AG09309 (cell line): Measurements from ENCODE around the gene SLC27A1.

Experiments used
- DNase-seq: peaks from one replicate; pipeline ENCODE4 v3.0.0-alpha.2; 2010; ENCODE audit warnings: low read depth
- H3K4me3 ChIP-seq: 2 replicates; pipeline ENCODE4 v1.5.1; 2011; ENCODE audit warnings: mild to moderate bottlenecking, low read depth, low read length, moderate library complexity; ENCODE audit not compliant: control insufficient read depth
- TF ChIP-seq, protein P1 (sequence below): IDR thresholded peaks from 2 replicates; pipeline ENCODE4 v1.5.1; 2011; ENCODE audit warnings: mild to moderate bottlenecking, low read depth, low read length, inconsistent platforms; ENCODE audit not compliant: insufficient read depth, control insufficient read depth; ENCODE audit errors: missing control alignments

SLC27A1 gene

GRCh38 chr19:17448131-17448967 is 22.0 kb upstream of the SLC27A1 start, which contains the start of gene TMEM221:
Gene TMEM221, minus strand, starts transcription at chr19:17448668. Its CDS starts 206 bp downstream, at chr19:17448462.
- TF ChIP-seq, protein P1, sequence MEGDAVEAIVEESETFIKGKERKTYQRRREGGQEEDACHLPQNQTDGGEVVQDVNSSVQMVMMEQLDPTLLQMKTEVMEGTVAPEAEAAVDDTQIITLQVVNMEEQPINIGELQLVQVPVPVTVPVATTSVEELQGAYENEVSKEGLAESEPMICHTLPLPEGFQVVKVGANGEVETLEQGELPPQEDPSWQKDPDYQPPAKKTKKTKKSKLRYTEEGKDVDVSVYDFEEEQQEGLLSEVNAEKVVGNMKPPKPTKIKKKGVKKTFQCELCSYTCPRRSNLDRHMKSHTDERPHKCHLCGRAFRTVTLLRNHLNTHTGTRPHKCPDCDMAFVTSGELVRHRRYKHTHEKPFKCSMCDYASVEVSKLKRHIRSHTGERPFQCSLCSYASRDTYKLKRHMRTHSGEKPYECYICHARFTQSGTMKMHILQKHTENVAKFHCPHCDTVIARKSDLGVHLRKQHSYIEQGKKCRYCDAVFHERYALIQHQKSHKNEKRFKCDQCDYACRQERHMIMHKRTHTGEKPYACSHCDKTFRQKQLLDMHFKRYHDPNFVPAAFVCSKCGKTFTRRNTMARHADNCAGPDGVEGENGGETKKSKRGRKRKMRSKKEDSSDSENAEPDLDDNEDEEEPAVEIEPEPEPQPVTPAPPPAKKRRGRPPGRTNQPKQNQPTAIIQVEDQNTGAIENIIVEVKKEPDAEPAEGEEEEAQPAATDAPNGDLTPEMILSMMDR, result peak; percentile 57
- H3K4me3 ChIP-seq, result peak within 1 kb of the TSS; percentile 41
- no peak for DNase-seq

GRCh38 chr19:17450264-17451075 is 19.9 kb upstream of the SLC27A1 start:
- no peak overlapping the region for H3K4me3 ChIP-seq
- no peak for DNase-seq
- TF ChIP-seq, protein P1, result no peak

- H3K4me3 ChIP-seq, result no peak overlapping the region
- TF ChIP-seq, protein P1, result no peak
- DNase-seq, result no peak
Observed at GRCh38 chr19:17451820-17452219, 18.5 kb upstream of the SLC27A1 start.

DNA sequence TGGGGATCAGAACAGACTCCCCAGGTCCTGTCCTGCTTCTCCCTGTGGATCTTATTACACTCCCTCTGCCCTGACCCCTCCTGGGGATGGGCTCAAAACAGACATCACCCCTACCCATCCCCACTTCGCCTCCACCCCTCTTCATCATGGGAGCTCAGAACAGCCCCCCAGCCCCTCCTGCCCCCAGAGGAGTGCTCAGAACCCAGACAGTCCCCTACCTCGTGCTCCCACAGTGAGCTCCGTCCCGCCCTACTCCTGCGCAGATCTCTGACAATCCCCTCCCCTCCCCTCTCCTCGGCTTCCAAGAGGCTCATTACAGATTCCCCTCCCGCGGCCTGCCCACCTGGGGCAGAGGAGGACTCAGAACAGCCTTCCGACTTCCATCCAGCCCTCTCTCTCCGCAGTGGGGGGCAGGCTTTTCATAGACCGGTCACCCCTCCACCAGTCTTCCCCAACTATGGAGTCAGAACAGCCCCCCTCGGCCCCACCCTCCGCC is 15.7 kb upstream of the SLC27A1 start:
- H3K4me3 ChIP-seq, result no peak overlapping the region
- no peak for DNase-seq
- TF ChIP-seq, protein P1, result no peak

GRCh38 chr19:17455308-17456123 is 14.8 kb upstream of the SLC27A1 start:
- TF ChIP-seq, protein P1, result no peak
- no peak for DNase-seq
- no peak overlapping the region for H3K4me3 ChIP-seq

DNA sequence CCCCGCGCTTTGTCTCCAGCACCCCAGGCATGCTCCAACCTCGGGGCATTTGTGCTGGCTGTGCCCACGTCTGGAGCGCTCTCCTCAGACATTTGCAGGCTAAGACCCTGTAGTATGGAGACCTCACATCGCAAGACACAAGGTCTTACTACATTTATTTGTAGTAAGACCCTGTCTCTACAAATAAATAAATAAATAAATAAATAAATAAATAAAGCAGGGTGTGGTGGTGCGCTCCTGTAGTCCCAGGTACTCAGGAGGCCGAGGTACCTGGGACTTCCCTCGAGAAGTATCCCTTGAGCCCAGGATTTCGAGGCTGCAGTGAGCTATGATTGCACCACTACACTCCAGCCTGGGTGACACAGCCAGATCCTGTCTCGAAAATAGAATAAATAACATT is 14.2 kb upstream of the SLC27A1 start:
- TF ChIP-seq, protein P1, result no peak
- DNase-seq, result no peak
- H3K4me3 ChIP-seq, result no peak overlapping the region
